Neural cell (in vitro differentiated cells): ENCODE results near the gene KIF13A. TPM values are rescaled to one million over a fixed set of nuclear protein-coding genes. Genes with fewer than 3 reads are reported as not detected.

ENCODE experiments used
- H2AFZ ChIP-seq: fragments of 200-600, 300-800 bp; sonication (generic), shearing (Covaris generic); 2 replicates; pipeline ENCODE4 v1.6.0; 2014; ENCODE audit warnings: low read depth, mild to moderate bottlenecking, antibody characterized with exemption, low read length, moderate library complexity
- H3F3A ChIP-seq: fragments of 200-600 bp; shearing (Covaris generic); 2 replicates; pipeline ENCODE4 v1.6.1; 2016; ENCODE audit warnings: mild to moderate bottlenecking, moderate library complexity, mixed read lengths, antibody characterized with exemption, low read length; ENCODE audit not compliant: insufficient read depth, poor library complexity, severe bottlenecking
- H3K27ac ChIP-seq: fragments of 200-600, 300-800 bp; sonication (generic), shearing (Covaris generic); 2 replicates; pipeline ENCODE4 v1.5.1; 2014; ENCODE audit warnings: mild to moderate bottlenecking, low read length, moderate library complexity
- H3K27me3 ChIP-seq: fragments of 300-800, 200-600 bp; sonication (generic), shearing (Covaris generic); 2 replicates; pipeline ENCODE4 v1.6.0; 2014; ENCODE audit warnings: mild to moderate bottlenecking, low read depth, low read length, moderate library complexity; ENCODE audit not compliant: insufficient read depth
- H3K36me3 ChIP-seq: fragments of 300-800, 200-600 bp; sonication (generic), shearing (Covaris generic); 2 replicates; pipeline ENCODE4 v1.5.1; 2014; ENCODE audit warnings: mild to moderate bottlenecking, antibody characterized with exemption, low read length, moderate library complexity; ENCODE audit not compliant: insufficient read depth
- H3K4me2 ChIP-seq: fragments of 300-800, 200-600 bp; sonication (generic), shearing (Covaris generic); 2 replicates; pipeline ENCODE4 v1.6.0; 2014; ENCODE audit warnings: mild to moderate bottlenecking, low read length
- H3K4me3 ChIP-seq: fragments of 300-800, 200-600 bp; sonication (generic), shearing (Covaris generic); 2 replicates; pipeline ENCODE4 v1.5.1; 2014; ENCODE audit warnings: mild to moderate bottlenecking, low read length, moderate library complexity
- H3K79me2 ChIP-seq: fragments of 200-600 bp; shearing (Covaris generic); replicated peaks from 2 replicates; pipeline ENCODE4 v1.6.0; 2014; ENCODE audit warnings: mild to moderate bottlenecking, low read length, moderate library complexity; ENCODE audit not compliant: insufficient read depth
- H3K9ac ChIP-seq: fragments of 300-800, 200-600 bp; sonication (generic), shearing (Covaris generic); 2 replicates; pipeline ENCODE4 v1.6.1; 2016; ENCODE audit warnings: mild to moderate bottlenecking, low read length, mixed read lengths
- H3K9me2 ChIP-seq: fragments of 200-600 bp; shearing (Covaris generic); 2 replicates; pipeline ENCODE4 v1.6.1; 2016; ENCODE audit warnings: mild to moderate bottlenecking, low read length, mixed read lengths; ENCODE audit not compliant: insufficient read depth
- H3K9me3 ChIP-seq: fragments of 200-600, 300-800 bp; sonication (generic), shearing (Covaris generic); 2 replicates; pipeline ENCODE4 v1.6.1; 2016; ENCODE audit warnings: mild to moderate bottlenecking, mixed run types, low read length, moderate library complexity, mixed read lengths
- H4K20me1 ChIP-seq: fragments of 200-600 bp; shearing (Covaris generic); 2 replicates; pipeline ENCODE4 v1.6.1; 2016; ENCODE audit warnings: mild to moderate bottlenecking, mixed run types; ENCODE audit not compliant: insufficient read depth
- CTCF ChIP-seq: fragments of 450-650 bp; IDR thresholded peaks from 2 replicates; pipeline ENCODE4 v1.5.1; 2014; ENCODE audit warnings: antibody characterized with exemption, mild to moderate bottlenecking, moderate library complexity; ENCODE audit not compliant: poor library complexity, severe bottlenecking
- EP300 ChIP-seq: fragments of 450-650 bp; conservative IDR thresholded peaks from 2 replicates; pipeline ENCODE4 v1.6.1; 2014; ENCODE audit warnings: antibody characterized with exemption, mild to moderate bottlenecking, moderate library complexity; ENCODE audit not compliant: poor library complexity, severe bottlenecking
- EZH2 ChIP-seq: fragments of 200-600, 300-800 bp; shearing (Covaris generic), sonication (generic); IDR thresholded peaks from 2 replicates; pipeline ENCODE4 v1.6.1; 2014; ENCODE audit warnings: antibody characterized with exemption, low read length, borderline replicate concordance, mild to moderate bottlenecking; ENCODE audit not compliant: insufficient read depth, poor library complexity, severe bottlenecking
- MXI1 ChIP-seq: fragments of 450-650 bp; conservative IDR thresholded peaks from 2 replicates; pipeline ENCODE4 v1.6.1; 2014; ENCODE audit warnings: antibody characterized with exemption, mild to moderate bottlenecking; ENCODE audit not compliant: poor library complexity, severe bottlenecking
- POLR2AphosphoS5 ChIP-seq: IDR thresholded peaks from 2 replicates; pipeline ENCODE4 v1.6.1; 2012
- RAD21 ChIP-seq: fragments of 450-650 bp; conservative IDR thresholded peaks from 2 replicates; pipeline ENCODE4 v1.6.1; 2014; ENCODE audit warnings: antibody characterized with exemption, mild to moderate bottlenecking, moderate library complexity
- SMC3 ChIP-seq: fragments of 450-650 bp; conservative IDR thresholded peaks from 2 replicates; pipeline ENCODE4 v1.6.1; 2014; ENCODE audit warnings: antibody characterized with exemption, mild to moderate bottlenecking, moderate library complexity; ENCODE audit not compliant: poor library complexity
- TAF1 ChIP-seq: IDR thresholded peaks from 2 replicates; pipeline ENCODE4 v1.6.1; 2012; ENCODE audit warnings: low read depth
- polyA plus RNA-seq: library from polyadenylated mRNA; depleted of rRNA; stranded (reverse); fragments of >200 nt; gene quantifications from 2 replicates; pipeline ENCODE4 v1.2.3, GENCODE V29; 2014
- TF ChIP-seq, protein P1 (sequence below): IDR thresholded peaks from 2 replicates; pipeline ENCODE4 v1.6.1; 2012; ENCODE audit warnings: borderline replicate concordance

The KIF13A gene
- polyA plus RNA-seq, 1 donor from 2014 or later = 9.4 TPM

- Histone ChIP-seq H3K79me2 (no peaks in the 10 kb centered on the region), H3K27me3 (no peaks in the 10 kb centered on the region), H3K4me3 (no peak overlapping the region), H2AFZ (no peak overlapping the region), H4K20me1 (no peaks in the 10 kb centered on the region), H3K9me2 (no peaks in the 10 kb centered on the region), H3F3A (no peaks in the 10 kb centered on the region), H3K9ac (no peak overlapping the region), H3K4me2 (no peak overlapping the region), H3K36me3 (no peaks in the 10 kb centered on the region), H3K27ac (no peak overlapping the region), H3K9me3 (no peaks in the 10 kb centered on the region)
- TF ChIP-seq EP300 (no peak), RAD21 (no peak), MXI1 (no peak), EZH2 (no peak), SMC3 (no peak), POLR2AphosphoS5 (no peak), CTCF (no peak), TAF1 (no peak)
- TF ChIP-seq, protein P1, sequence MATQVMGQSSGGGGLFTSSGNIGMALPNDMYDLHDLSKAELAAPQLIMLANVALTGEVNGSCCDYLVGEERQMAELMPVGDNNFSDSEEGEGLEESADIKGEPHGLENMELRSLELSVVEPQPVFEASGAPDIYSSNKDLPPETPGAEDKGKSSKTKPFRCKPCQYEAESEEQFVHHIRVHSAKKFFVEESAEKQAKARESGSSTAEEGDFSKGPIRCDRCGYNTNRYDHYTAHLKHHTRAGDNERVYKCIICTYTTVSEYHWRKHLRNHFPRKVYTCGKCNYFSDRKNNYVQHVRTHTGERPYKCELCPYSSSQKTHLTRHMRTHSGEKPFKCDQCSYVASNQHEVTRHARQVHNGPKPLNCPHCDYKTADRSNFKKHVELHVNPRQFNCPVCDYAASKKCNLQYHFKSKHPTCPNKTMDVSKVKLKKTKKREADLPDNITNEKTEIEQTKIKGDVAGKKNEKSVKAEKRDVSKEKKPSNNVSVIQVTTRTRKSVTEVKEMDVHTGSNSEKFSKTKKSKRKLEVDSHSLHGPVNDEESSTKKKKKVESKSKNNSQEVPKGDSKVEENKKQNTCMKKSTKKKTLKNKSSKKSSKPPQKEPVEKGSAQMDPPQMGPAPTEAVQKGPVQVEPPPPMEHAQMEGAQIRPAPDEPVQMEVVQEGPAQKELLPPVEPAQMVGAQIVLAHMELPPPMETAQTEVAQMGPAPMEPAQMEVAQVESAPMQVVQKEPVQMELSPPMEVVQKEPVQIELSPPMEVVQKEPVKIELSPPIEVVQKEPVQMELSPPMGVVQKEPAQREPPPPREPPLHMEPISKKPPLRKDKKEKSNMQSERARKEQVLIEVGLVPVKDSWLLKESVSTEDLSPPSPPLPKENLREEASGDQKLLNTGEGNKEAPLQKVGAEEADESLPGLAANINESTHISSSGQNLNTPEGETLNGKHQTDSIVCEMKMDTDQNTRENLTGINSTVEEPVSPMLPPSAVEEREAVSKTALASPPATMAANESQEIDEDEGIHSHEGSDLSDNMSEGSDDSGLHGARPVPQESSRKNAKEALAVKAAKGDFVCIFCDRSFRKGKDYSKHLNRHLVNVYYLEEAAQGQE = no peak
Measured at GRCh38 chr6:17863901-17864754, 123.3 kb downstream of the KIF13A start.

- no peaks in the 10 kb centered on the region for H4K20me1 ChIP-seq
- H3K27ac ChIP-seq = no peak overlapping the region
- H3K4me2 ChIP-seq = no peak overlapping the region
- no peaks in the 10 kb centered on the region for H3K36me3 ChIP-seq
- TF ChIP-seq POLR2AphosphoS5 (no peak), MXI1 (no peak), TAF1 (no peak), CTCF (no peak), SMC3 (no peak), RAD21 (no peak), EP300 (no peak), EZH2 (no peak)
- TF ChIP-seq, protein P1 = no peak
- H3K27me3 ChIP-seq = no peaks in the 10 kb centered on the region
- H3K9ac ChIP-seq = no peak overlapping the region
- H3K9me3 ChIP-seq = no peaks in the 10 kb centered on the region
- no peaks in the 10 kb centered on the region for H3F3A ChIP-seq
- no peak overlapping the region for H3K4me3 ChIP-seq
- no peak overlapping the region for H2AFZ ChIP-seq
- H3K79me2 ChIP-seq = no peaks in the 10 kb centered on the region
- no peaks in the 10 kb centered on the region for H3K9me2 ChIP-seq
Measured at GRCh38 chr6:17861361-17861760, 126.1 kb downstream of the KIF13A start.
